GM18505 (cell line): Measurements from ENCODE around the gene TPPP3.
"Not testable (repeated sequence)": the region's sequence is repeated elsewhere in the genome, so short reads cannot be mapped to it uniquely, and the experiment has no call there.

Experiments
- ATAC-seq: cut with Tn5 transposase; IDR thresholded peaks from one replicate; pipeline ENCODE4 v1.9.1; 2021; ENCODE audit not compliant: unreplicated experiment
- POLR2A ChIP-seq: IDR thresholded peaks from 4 replicates; pipeline ENCODE4 v1.6.1; 2011; ENCODE audit warnings: borderline replicate concordance; ENCODE audit not compliant: insufficient read depth, insufficient read length; ENCODE audit errors: extremely low read depth

TPPP3 gene

GRCh38 chr16:67388191-67388590 lies 5.1 kb downstream of the TPPP3 start:
- no peak for TF ChIP-seq POLR2A
- ATAC-seq = no peak

- no peak for ATAC-seq
- TF ChIP-seq POLR2A = no peak
Observed at GRCh38 chr16:67387479-67388079, 5.7 kb downstream of the TPPP3 start.

GRCh38 chr16:67386861-67387455 lies 6.3 kb downstream of the TPPP3 start:
- TF ChIP-seq POLR2A = no peak
- no peak for ATAC-seq

GRCh38 chr16:67384778-67385510 lies 8.4 kb downstream of the TPPP3 start:
- ATAC-seq = no peak
- TF ChIP-seq POLR2A = no peak

- TF ChIP-seq POLR2A = no peak
Observed at GRCh38 chr16:67383284-67383683, 10.0 kb downstream of the TPPP3 start.

GRCh38 chr16:67378642-67379041 lies 14.7 kb downstream of the TPPP3 start:
- no peak for ATAC-seq
- TF ChIP-seq POLR2A = no peak

More at GRCh38 chr16:67383284-67383683, 10.0 kb downstream of the TPPP3 start:
- no peak for ATAC-seq

GRCh38 chr16:67376012-67376411 lies 17.3 kb downstream of the TPPP3 start:
- ATAC-seq = not testable (repeated sequence)

- ATAC-seq = no peak
Observed at GRCh38 chr16:67372664-67373063, 20.6 kb downstream of the TPPP3 start.

GRCh38 chr16:67370661-67371060 lies 22.6 kb downstream of the TPPP3 start:
- ATAC-seq = no peak
- TF ChIP-seq POLR2A = no peak

More at GRCh38 chr16:67372664-67373063, 20.6 kb downstream of the TPPP3 start:
- no peak for TF ChIP-seq POLR2A

GRCh38 chr16:67364600-67365235 lies 28.6 kb downstream of the TPPP3 start:
- TF ChIP-seq POLR2A = no peak
- ATAC-seq = no peak

GRCh38 chr16:67361038-67361437 lies 32.3 kb downstream of the TPPP3 start:
- ATAC-seq = no peak
- no peak for TF ChIP-seq POLR2A

GRCh38 chr16:67359540-67360269 lies 33.6 kb downstream of the TPPP3 start:
- ATAC-seq = not testable (repeated sequence)

GRCh38 chr16:67357561-67357960 lies 35.7 kb downstream of the TPPP3 start:
- TF ChIP-seq POLR2A = no peak
- no peak for ATAC-seq
